Neural cell (in vitro differentiated cells): Measurements from ENCODE around the gene TTC22. TPM values are rescaled to one million over a fixed set of nuclear protein-coding genes. Genes with fewer than 3 reads are reported as not detected.

Experiments used
- H2AFZ ChIP-seq: fragments of 200-600, 300-800 bp; sonication (generic), shearing (Covaris generic); 2 replicates; pipeline ENCODE4 v1.6.0; 2014; ENCODE audit warnings: low read depth, mild to moderate bottlenecking, antibody characterized with exemption, low read length, moderate library complexity
- H3F3A ChIP-seq: fragments of 200-600 bp; shearing (Covaris generic); 2 replicates; pipeline ENCODE4 v1.6.1; 2016; ENCODE audit warnings: mild to moderate bottlenecking, moderate library complexity, mixed read lengths, antibody characterized with exemption, low read length; ENCODE audit not compliant: insufficient read depth, poor library complexity, severe bottlenecking
- H3K27ac ChIP-seq: fragments of 200-600, 300-800 bp; sonication (generic), shearing (Covaris generic); 2 replicates; pipeline ENCODE4 v1.5.1; 2014; ENCODE audit warnings: mild to moderate bottlenecking, low read length, moderate library complexity
- H3K27me3 ChIP-seq: fragments of 300-800, 200-600 bp; sonication (generic), shearing (Covaris generic); 2 replicates; pipeline ENCODE4 v1.6.0; 2014; ENCODE audit warnings: mild to moderate bottlenecking, low read depth, low read length, moderate library complexity; ENCODE audit not compliant: insufficient read depth
- H3K36me3 ChIP-seq: fragments of 300-800, 200-600 bp; sonication (generic), shearing (Covaris generic); 2 replicates; pipeline ENCODE4 v1.5.1; 2014; ENCODE audit warnings: mild to moderate bottlenecking, antibody characterized with exemption, low read length, moderate library complexity; ENCODE audit not compliant: insufficient read depth
- H3K4me2 ChIP-seq: fragments of 300-800, 200-600 bp; sonication (generic), shearing (Covaris generic); 2 replicates; pipeline ENCODE4 v1.6.0; 2014; ENCODE audit warnings: mild to moderate bottlenecking, low read length
- H3K4me3 ChIP-seq: fragments of 300-800, 200-600 bp; sonication (generic), shearing (Covaris generic); 2 replicates; pipeline ENCODE4 v1.5.1; 2014; ENCODE audit warnings: mild to moderate bottlenecking, low read length, moderate library complexity
- H3K79me2 ChIP-seq: fragments of 200-600 bp; shearing (Covaris generic); replicated peaks from 2 replicates; pipeline ENCODE4 v1.6.0; 2014; ENCODE audit warnings: mild to moderate bottlenecking, low read length, moderate library complexity; ENCODE audit not compliant: insufficient read depth
- H3K9ac ChIP-seq: fragments of 300-800, 200-600 bp; sonication (generic), shearing (Covaris generic); 2 replicates; pipeline ENCODE4 v1.6.1; 2016; ENCODE audit warnings: mild to moderate bottlenecking, low read length, mixed read lengths
- H3K9me2 ChIP-seq: fragments of 200-600 bp; shearing (Covaris generic); 2 replicates; pipeline ENCODE4 v1.6.1; 2016; ENCODE audit warnings: mild to moderate bottlenecking, low read length, mixed read lengths; ENCODE audit not compliant: insufficient read depth
- H3K9me3 ChIP-seq: fragments of 200-600, 300-800 bp; sonication (generic), shearing (Covaris generic); 2 replicates; pipeline ENCODE4 v1.6.1; 2016; ENCODE audit warnings: mild to moderate bottlenecking, mixed run types, low read length, moderate library complexity, mixed read lengths
- H4K20me1 ChIP-seq: fragments of 200-600 bp; shearing (Covaris generic); 2 replicates; pipeline ENCODE4 v1.6.1; 2016; ENCODE audit warnings: mild to moderate bottlenecking, mixed run types; ENCODE audit not compliant: insufficient read depth
- EP300 ChIP-seq: fragments of 450-650 bp; conservative IDR thresholded peaks from 2 replicates; pipeline ENCODE4 v1.6.1; 2014; ENCODE audit warnings: antibody characterized with exemption, mild to moderate bottlenecking, moderate library complexity; ENCODE audit not compliant: poor library complexity, severe bottlenecking
- EZH2 ChIP-seq: fragments of 200-600, 300-800 bp; shearing (Covaris generic), sonication (generic); IDR thresholded peaks from 2 replicates; pipeline ENCODE4 v1.6.1; 2014; ENCODE audit warnings: antibody characterized with exemption, low read length, borderline replicate concordance, mild to moderate bottlenecking; ENCODE audit not compliant: insufficient read depth, poor library complexity, severe bottlenecking
- MXI1 ChIP-seq: fragments of 450-650 bp; conservative IDR thresholded peaks from 2 replicates; pipeline ENCODE4 v1.6.1; 2014; ENCODE audit warnings: antibody characterized with exemption, mild to moderate bottlenecking; ENCODE audit not compliant: poor library complexity, severe bottlenecking
- POLR2AphosphoS5 ChIP-seq: IDR thresholded peaks from 2 replicates; pipeline ENCODE4 v1.6.1; 2012
- RAD21 ChIP-seq: fragments of 450-650 bp; conservative IDR thresholded peaks from 2 replicates; pipeline ENCODE4 v1.6.1; 2014; ENCODE audit warnings: antibody characterized with exemption, mild to moderate bottlenecking, moderate library complexity
- SMC3 ChIP-seq: fragments of 450-650 bp; conservative IDR thresholded peaks from 2 replicates; pipeline ENCODE4 v1.6.1; 2014; ENCODE audit warnings: antibody characterized with exemption, mild to moderate bottlenecking, moderate library complexity; ENCODE audit not compliant: poor library complexity
- TAF1 ChIP-seq: IDR thresholded peaks from 2 replicates; pipeline ENCODE4 v1.6.1; 2012; ENCODE audit warnings: low read depth
- polyA plus RNA-seq: library from polyadenylated mRNA; depleted of rRNA; stranded (reverse); fragments of >200 nt; gene quantifications from 2 replicates; pipeline ENCODE4 v1.2.3, GENCODE V29; 2014
- TF ChIP-seq, protein P1 (sequence below): IDR thresholded peaks from 2 replicates; pipeline ENCODE4 v1.6.1; 2012; ENCODE audit warnings: borderline replicate concordance
- TF ChIP-seq, protein P2 (sequence below): fragments of 450-650 bp; IDR thresholded peaks from 2 replicates; pipeline ENCODE4 v1.5.1; 2014; ENCODE audit warnings: antibody characterized with exemption, mild to moderate bottlenecking, moderate library complexity; ENCODE audit not compliant: poor library complexity, severe bottlenecking

The TTC22 gene
- polyA plus RNA-seq, 1 donor from 2014 or later = not detected

DNA sequence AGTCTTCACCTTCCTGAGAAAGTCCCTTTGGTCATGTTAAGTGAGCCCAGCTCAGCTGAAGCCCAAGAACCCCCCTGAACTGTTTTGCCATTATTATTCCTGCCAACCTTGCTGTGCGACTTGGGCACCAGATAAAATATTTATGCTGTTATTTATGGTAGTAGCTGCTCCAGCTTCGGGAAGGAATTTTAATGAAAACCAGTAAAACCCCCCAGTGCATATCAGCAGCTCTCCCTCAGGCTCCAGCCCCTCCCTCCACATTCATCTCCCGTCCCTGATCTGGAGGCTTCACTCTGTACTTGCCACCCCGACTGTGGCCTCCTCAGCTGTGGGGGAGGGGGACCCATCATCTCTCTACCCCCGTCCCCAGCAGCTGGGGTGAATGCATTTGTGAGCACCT lies 12.7 kb downstream of the TTC22 start:
- H3K4me3 ChIP-seq = no peak overlapping the region
- no peaks in the 10 kb centered on the region for H3K9me2 ChIP-seq
- no peaks in the 10 kb centered on the region for H3K36me3 ChIP-seq
- no peaks in the 10 kb centered on the region for H3K9me3 ChIP-seq
- no peak for TF ChIP-seq TAF1
- no peak for TF ChIP-seq MXI1
- TF ChIP-seq SMC3 = no peak
- TF ChIP-seq RAD21 = no peak
- no peak overlapping the region for H2AFZ ChIP-seq
- no peak overlapping the region for H3K9ac ChIP-seq
- H3K4me2 ChIP-seq = no peak overlapping the region
- no peaks in the 10 kb centered on the region for H3K79me2 ChIP-seq
- H4K20me1 ChIP-seq = no peaks in the 10 kb centered on the region
- H3K27me3 ChIP-seq = peaks cover 7% of the 10 kb centered on the region
- H3K27ac ChIP-seq = no peak overlapping the region
- H3F3A ChIP-seq = no peaks in the 10 kb centered on the region

GRCh38 chr1:54787604-54788003 lies 13.5 kb downstream of the TTC22 start:
- Histone ChIP-seq H3K4me3 (no peak overlapping the region), H3K27me3 (peaks cover 13% of the 10 kb centered on the region), H3K9ac (no peak overlapping the region), H3K36me3 (no peaks in the 10 kb centered on the region), H2AFZ (no peak overlapping the region), H3K9me3 (no peaks in the 10 kb centered on the region), H4K20me1 (no peaks in the 10 kb centered on the region), H3F3A (no peaks in the 10 kb centered on the region), H3K27ac (no peak overlapping the region), H3K79me2 (no peaks in the 10 kb centered on the region), H3K9me2 (no peaks in the 10 kb centered on the region), H3K4me2 (no peak overlapping the region)
- TF ChIP-seq, protein P1, sequence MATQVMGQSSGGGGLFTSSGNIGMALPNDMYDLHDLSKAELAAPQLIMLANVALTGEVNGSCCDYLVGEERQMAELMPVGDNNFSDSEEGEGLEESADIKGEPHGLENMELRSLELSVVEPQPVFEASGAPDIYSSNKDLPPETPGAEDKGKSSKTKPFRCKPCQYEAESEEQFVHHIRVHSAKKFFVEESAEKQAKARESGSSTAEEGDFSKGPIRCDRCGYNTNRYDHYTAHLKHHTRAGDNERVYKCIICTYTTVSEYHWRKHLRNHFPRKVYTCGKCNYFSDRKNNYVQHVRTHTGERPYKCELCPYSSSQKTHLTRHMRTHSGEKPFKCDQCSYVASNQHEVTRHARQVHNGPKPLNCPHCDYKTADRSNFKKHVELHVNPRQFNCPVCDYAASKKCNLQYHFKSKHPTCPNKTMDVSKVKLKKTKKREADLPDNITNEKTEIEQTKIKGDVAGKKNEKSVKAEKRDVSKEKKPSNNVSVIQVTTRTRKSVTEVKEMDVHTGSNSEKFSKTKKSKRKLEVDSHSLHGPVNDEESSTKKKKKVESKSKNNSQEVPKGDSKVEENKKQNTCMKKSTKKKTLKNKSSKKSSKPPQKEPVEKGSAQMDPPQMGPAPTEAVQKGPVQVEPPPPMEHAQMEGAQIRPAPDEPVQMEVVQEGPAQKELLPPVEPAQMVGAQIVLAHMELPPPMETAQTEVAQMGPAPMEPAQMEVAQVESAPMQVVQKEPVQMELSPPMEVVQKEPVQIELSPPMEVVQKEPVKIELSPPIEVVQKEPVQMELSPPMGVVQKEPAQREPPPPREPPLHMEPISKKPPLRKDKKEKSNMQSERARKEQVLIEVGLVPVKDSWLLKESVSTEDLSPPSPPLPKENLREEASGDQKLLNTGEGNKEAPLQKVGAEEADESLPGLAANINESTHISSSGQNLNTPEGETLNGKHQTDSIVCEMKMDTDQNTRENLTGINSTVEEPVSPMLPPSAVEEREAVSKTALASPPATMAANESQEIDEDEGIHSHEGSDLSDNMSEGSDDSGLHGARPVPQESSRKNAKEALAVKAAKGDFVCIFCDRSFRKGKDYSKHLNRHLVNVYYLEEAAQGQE = no peak

DNA sequence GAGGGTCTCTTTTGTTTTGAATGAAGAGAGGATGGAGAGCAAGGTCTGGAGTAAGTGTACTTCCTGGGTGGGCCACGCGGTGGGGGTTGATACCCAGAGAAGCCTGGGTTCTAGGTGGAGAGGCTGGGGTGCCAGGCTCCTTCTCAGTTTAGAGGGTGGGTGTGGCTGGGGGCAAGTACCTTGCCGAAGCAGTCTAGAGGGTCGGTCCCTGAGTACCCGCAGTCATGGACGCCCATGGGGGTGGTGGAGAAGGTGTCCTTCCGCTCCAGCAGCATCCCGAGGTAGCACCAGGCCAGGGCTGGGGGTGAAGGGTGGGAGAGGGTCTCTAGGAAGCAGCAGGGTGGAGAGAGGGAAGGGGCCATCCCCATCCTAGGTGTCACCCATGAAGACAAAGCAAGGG lies 14.3 kb downstream of the TTC22 start:
- H2AFZ ChIP-seq = no peak overlapping the region
- TF ChIP-seq RAD21 (no peak), EZH2 (no peak), POLR2AphosphoS5 (no peak), SMC3 (no peak), TAF1 (no peak), EP300 (no peak), MXI1 (no peak)
- TF ChIP-seq, protein P1 = no peak
- TF ChIP-seq, protein P2, sequence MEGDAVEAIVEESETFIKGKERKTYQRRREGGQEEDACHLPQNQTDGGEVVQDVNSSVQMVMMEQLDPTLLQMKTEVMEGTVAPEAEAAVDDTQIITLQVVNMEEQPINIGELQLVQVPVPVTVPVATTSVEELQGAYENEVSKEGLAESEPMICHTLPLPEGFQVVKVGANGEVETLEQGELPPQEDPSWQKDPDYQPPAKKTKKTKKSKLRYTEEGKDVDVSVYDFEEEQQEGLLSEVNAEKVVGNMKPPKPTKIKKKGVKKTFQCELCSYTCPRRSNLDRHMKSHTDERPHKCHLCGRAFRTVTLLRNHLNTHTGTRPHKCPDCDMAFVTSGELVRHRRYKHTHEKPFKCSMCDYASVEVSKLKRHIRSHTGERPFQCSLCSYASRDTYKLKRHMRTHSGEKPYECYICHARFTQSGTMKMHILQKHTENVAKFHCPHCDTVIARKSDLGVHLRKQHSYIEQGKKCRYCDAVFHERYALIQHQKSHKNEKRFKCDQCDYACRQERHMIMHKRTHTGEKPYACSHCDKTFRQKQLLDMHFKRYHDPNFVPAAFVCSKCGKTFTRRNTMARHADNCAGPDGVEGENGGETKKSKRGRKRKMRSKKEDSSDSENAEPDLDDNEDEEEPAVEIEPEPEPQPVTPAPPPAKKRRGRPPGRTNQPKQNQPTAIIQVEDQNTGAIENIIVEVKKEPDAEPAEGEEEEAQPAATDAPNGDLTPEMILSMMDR = no peak
- H3K27me3 ChIP-seq = peaks cover 21% of the 10 kb centered on the region
- H4K20me1 ChIP-seq = no peaks in the 10 kb centered on the region
- H3K36me3 ChIP-seq = no peaks in the 10 kb centered on the region
- no peak overlapping the region for H3K4me2 ChIP-seq
- no peaks in the 10 kb centered on the region for H3K9me3 ChIP-seq
- H3F3A ChIP-seq = no peaks in the 10 kb centered on the region
- no peak overlapping the region for H3K4me3 ChIP-seq
- H3K9ac ChIP-seq = no peak overlapping the region
- H3K79me2 ChIP-seq = no peaks in the 10 kb centered on the region
- no peaks in the 10 kb centered on the region for H3K9me2 ChIP-seq
- H3K27ac ChIP-seq = no peak overlapping the region
